Stimulated activated CD4-positive, alpha-beta T cell treated with anti-CD3 and anti-CD28 coated beads, TNF-alpha, amount 100 ng/mL, for 4 hours (primary cell): ENCODE measurements around the gene NAT10.

Experiments
- DNase-seq, 3 experiments: peaks; one replicate each; pipeline ENCODE4 v3.0.0-alpha.2; 2020; ENCODE audit warnings: low read depth in 3 of 3

Gene NAT10

DNA sequence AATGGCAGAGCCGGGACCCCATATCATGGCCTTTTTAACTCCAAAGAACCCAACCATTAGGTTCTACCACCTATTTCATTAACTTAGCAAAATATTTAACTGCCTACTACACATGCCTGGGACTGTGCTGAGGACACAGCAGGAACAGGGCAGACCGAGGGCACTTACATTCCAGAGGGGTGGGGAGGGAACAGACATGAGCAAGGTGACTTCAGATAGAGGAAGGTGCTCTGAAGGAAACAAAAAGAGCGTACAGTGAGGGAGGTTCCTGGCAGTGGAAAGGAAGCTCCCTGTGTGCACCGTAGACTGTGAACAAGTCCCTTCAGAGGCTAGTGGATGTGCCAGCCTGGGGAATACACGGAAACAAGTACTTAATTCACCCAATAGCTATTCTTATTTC, 82.8 kb downstream of the NAT10 start:
- no peak for DNase-seq

DNA sequence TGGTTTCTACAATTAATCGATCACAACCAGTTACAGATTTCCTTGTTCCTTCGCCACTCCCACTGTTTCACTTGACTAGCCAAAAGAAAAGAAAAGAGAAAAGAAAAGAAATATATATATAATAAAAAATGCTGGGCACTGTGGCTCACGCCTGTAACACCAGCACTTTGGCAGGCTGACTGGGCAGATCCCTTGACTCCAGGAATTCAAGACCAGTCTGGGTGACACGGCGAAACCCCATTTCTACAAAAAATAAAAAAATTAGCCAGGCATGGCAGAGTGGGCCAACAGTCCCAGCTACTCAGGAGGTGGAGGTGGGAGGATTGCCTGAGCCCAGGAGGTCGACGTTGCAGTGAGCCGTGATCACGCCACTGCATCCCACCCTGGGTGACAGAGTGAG, 83.8 kb downstream of the NAT10 start:
- DNase-seq: no peak

GRCh38 chr11:34190192-34191139, 85.0 kb downstream of the NAT10 start:
- DNase-seq: no peak

DNA sequence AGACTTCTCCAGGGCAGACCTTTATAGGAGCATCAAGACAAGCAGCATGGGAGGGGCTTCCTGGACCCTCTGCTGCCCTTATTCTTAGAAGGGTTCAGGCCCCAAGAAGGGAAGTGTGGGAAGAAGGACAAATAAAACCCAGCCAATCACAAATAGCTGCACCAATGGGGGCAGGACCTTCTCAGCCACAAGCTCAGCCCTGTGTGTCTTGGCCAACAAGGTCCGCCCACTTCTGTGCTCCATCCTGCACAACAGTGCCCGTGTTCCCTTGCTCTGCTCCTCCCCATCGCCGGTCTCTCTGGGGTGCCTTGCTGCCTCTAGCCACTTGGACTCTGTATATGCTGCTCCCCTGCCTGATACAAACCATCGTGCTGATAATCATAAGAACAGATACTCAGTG, 86.1 kb downstream of the NAT10 start:
- no peak for DNase-seq

GRCh38 chr11:34192481-34193401, 87.3 kb downstream of the NAT10 start:
- no peak for DNase-seq

DNA sequence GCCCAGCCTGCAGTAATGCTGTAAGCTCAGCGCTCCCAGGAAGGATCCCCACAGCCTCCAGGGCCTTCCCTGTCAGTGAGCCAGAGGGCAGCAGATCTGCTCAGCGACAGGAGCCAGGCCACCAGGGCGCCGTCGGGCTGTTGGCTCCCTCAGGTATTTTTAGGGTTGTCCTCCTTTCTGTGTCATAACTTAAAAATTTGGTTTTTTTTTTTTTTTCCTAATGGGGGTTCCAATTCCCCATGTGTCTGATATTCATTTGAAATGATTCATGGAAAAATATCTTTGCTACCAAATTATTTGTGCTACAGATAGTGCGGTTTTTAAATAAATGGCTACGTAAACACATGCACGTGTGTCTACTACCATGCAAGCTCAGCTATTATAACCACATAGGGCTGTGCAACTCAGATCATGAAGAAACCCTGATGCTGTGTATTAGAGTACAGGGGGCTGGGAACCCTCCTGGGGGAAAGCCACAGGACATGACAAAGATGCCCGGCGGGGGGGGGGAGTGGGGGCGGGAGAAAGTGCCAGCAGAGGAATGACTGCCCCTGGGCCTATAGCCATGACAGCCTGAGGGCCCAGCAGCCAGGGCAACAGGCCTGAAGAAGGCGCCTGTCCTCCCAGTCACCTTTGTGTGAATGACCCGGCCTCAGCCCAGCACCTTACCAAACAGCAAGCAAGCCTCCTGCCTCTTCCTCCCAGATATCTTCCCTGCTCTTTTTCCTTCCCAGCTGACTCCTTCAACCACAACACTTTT, 89.3 kb downstream of the NAT10 start:
- DNase-seq: no peak
